ENCODE data around the gene DENND2D. TPM values are rescaled to one million over a fixed set of nuclear protein-coding genes. Genes with fewer than 3 reads are reported as not detected.

Gene DENND2D
- polyA plus RNA-seq, 1 experiment: 1.3 TPM

- no peak overlapping the region for H3K27ac ChIP-seq (ENCODE audit: low read depth, low read length)
- no peaks in the 10 kb centered on the region for H3K27me3 ChIP-seq (ENCODE audit: control insufficient read depth, insufficient read depth, low read length)
- DNase-seq (ENCODE audit: low read depth, low spot score): no peak
- ChIA-PET POLR2A (no interaction called here), CTCF (no interaction called here)
- no peak overlapping the region for H3K4me3 ChIP-seq (ENCODE audit: low read depth, low read length)
- TF ChIP-seq CTCF (IDR thresholded peaks at IDR 0.05; ENCODE audit: low read depth, low read length): no peak
- H3K9me3 ChIP-seq (ENCODE audit: control insufficient read depth, insufficient read depth, low read length): no peaks in the 10 kb centered on the region
These were observed 46.1 kb downstream of the DENND2D start for GRCh38 chr1:111154021-111154999.

GRCh38 chr1:111151838-111152237 is 48.6 kb downstream of the DENND2D start:
- no peaks in the 10 kb centered on the region for H3K27me3 ChIP-seq (ENCODE audit: control insufficient read depth, insufficient read depth, low read length)
- no peak overlapping the region for H3K27ac ChIP-seq (ENCODE audit: low read depth, low read length)
- DNase-seq (ENCODE audit: low read depth, low spot score): no peak
- TF ChIP-seq CTCF (IDR thresholded peaks at IDR 0.05; ENCODE audit: low read depth, low read length): no peak
- H3K9me3 ChIP-seq (ENCODE audit: control insufficient read depth, insufficient read depth, low read length): no peaks in the 10 kb centered on the region
- ChIA-PET POLR2A (no interaction called here), CTCF (interaction anchor here (1.0 kb wide), 1 partner anchor 10 kb away, joined by 3 read pairs; no protein-coding TSS in a partner anchor)
- no peak overlapping the region for H3K4me3 ChIP-seq (ENCODE audit: low read depth, low read length)

- CTCF ChIA-PET: interaction anchor here (0.6 kb wide), 1 partner anchor 624 kb away, joined by 3 read pairs; no protein-coding TSS in a partner anchor
- H3K27ac ChIP-seq (ENCODE audit: low read depth, low read length): no peak overlapping the region
- TF ChIP-seq CTCF (IDR thresholded peaks at IDR 0.05; ENCODE audit: low read depth, low read length): no peak
- H3K4me3 ChIP-seq (ENCODE audit: low read depth, low read length): no peak overlapping the region
- POLR2A ChIA-PET: no interaction called here
- H3K9me3 ChIP-seq (ENCODE audit: control insufficient read depth, insufficient read depth, low read length): no peaks in the 10 kb centered on the region
- no peaks in the 10 kb centered on the region for H3K27me3 ChIP-seq (ENCODE audit: control insufficient read depth, insufficient read depth, low read length)
- no peak for DNase-seq (ENCODE audit: low read depth, low spot score)
These were observed 52.0 kb downstream of the DENND2D start for GRCh38 chr1:111148376-111148881.

- DNase-seq (ENCODE audit: low read depth, low spot score): no peak
- no peak overlapping the region for H3K27ac ChIP-seq (ENCODE audit: low read depth, low read length)
- no peak for TF ChIP-seq CTCF (IDR thresholded peaks at IDR 0.05; ENCODE audit: low read depth, low read length)
- ChIA-PET CTCF (no interaction called here), POLR2A (no interaction called here)
- H3K27me3 ChIP-seq (ENCODE audit: control insufficient read depth, insufficient read depth, low read length): no peaks in the 10 kb centered on the region
- no peaks in the 10 kb centered on the region for H3K9me3 ChIP-seq (ENCODE audit: control insufficient read depth, insufficient read depth, low read length)
- no peak overlapping the region for H3K4me3 ChIP-seq (ENCODE audit: low read depth, low read length)
These were observed 52.5 kb downstream of the DENND2D start for GRCh38 chr1:111147948-111148347.

Data from AG04450 (cell line).